ENCODE measurements around the gene PGA5. TPM values are rescaled to one million over a fixed set of nuclear protein-coding genes. Genes with fewer than 3 reads are reported as not detected.
A peak's percentile ranks its signal among the peaks of the same experiment; 100 is the strongest.
"Not testable (repeated sequence)": the region's sequence is repeated elsewhere in the genome, so short reads cannot be mapped to it uniquely, and the experiment has no call there.

PGA5 gene
- total RNA-seq (2011; cell fraction: chromatin; rRNA removed; ENCODE audit: low replicate concordance), result not detected in 2 replicates
- total RNA-seq (2011; cell fraction: nucleolus; rRNA removed), result not detected in 2 replicates
- total RNA-seq (2011; cell fraction: nucleoplasm; rRNA removed), result not detected in 2 replicates
- not detected in 2 replicates for total RNA-seq (2014; rRNA removed)
- total RNA-seq (2014; rRNA removed; fragmentation: Illumina TruSeq; extraction: Trizol), result not detected in 2 replicates
- not detected in 2 replicates for total RNA-seq (2015; rRNA removed; fragmentation: Illumina TruSeq; extraction: Trizol)
- total RNA-seq (2021), result not detected in 2 replicates
- polyA plus RNA-seq (2011; rRNA removed), result not detected in 2 replicates
- polyA plus RNA-seq (2011; cell fraction: cytosol; rRNA removed), result not detected in 2 replicates
- 0.20 TPM in 1 of 2 replicates, not detected in the other for polyA plus RNA-seq (2011; cell fraction: nucleus; rRNA removed)
- polyA plus RNA-seq (2012), result not detected in 2 replicates
- not detected in 2 replicates for polyA plus RNA-seq (2014; fragmentation: Illumina TruSeq; extraction: Trizol)
- polyA plus RNA-seq (2014; fragmentation: Nextera tagmentation; extraction: Ambion mirVana), result not detected
- polyA plus RNA-seq (2014; rRNA removed), result not detected in 2 replicates
- polyA minus RNA-seq (2011; rRNA and poly(A)+ RNA removed), result not detected in 2 replicates
- not detected in 2 replicates for polyA minus RNA-seq (2011; cell fraction: cytosol; rRNA and poly(A)+ RNA removed)
- not detected in 2 replicates for polyA minus RNA-seq (2011; cell fraction: nucleus; rRNA and poly(A)+ RNA removed)
- not detected for Bru-seq, nascent RNA
- not detected for BruChase-seq, experiment 1, labeled RNA remaining after a 2-hour chase
- not detected for BruChase-seq, experiment 2, labeled RNA remaining after a 6-hour chase
- long read RNA-seq, experiment 1, result 0 reads
- long read RNA-seq, experiment 2, result 0 reads
- long read RNA-seq, experiment 3, result 0 reads

GRCh38 chr11:61240875-61241274 is at the start of gene PGA5:
TSS of gene PGA5 (plus strand) at chr11:61241175. CDS start at chr11:61241227, 52 bp downstream.
- BruUV-seq (replicated peaks); DNase-seq (ENCODE audit: extremely low read depth in 1 of 4, low spot score in 3 of 4): not testable (repeated sequence)

GRCh38 chr11:61193596-61193995 is 47.4 kb upstream of the PGA5 start:
- no TSS peak for BruUV-seq (replicated peaks)
- 5% methylated on average over 12 of the region's 12 CpGs for WGBS (ENCODE audit: insufficient coverage, low coverage, missing lambda C conversion rate)
- no peak overlapping the region for H2AFZ ChIP-seq (ENCODE audit: low read depth, low read length)
- intact Hi-C loops (cut with micrococcal nuclease) (no loop called here), in situ Hi-C loops (cut with MboI) (no loop called here)
- H3K4me2 ChIP-seq (ENCODE audit: insufficient read depth, low read length), result no peak overlapping the region
- no peak overlapping the region for H3K4me3 ChIP-seq
- peaks cover 0 to 4% of the 10 kb centered on the region in 2 experiments; a peak in 2 of 5 replicates for H3K4me1 ChIP-seq (replicated peaks in 1 of 2; ENCODE audit: control insufficient read depth in 2 of 2, insufficient read depth in 2 of 2, low read length in 2 of 2)
- H3K79me2 ChIP-seq (ENCODE audit: control insufficient read depth, insufficient read depth, low read length), result no peaks in the 10 kb centered on the region
- H3K9me1 ChIP-seq (ENCODE audit: control insufficient read depth, insufficient read depth, low read length), result no peaks in the 10 kb centered on the region
- no peaks in the 10 kb centered on the region for H3K36me3 ChIP-seq (ENCODE audit: control insufficient read depth, insufficient read depth, low read length)
- ATAC-seq (no peak), DNase-seq (ENCODE audit: extremely low read depth in 1 of 4, low spot score in 3 of 4) (no peak), FAIRE-seq (no peak)
- ChIA-PET CTCF (ENCODE audit: low intra/inter-chr PET ratio) (interaction anchor here (0.6 kb wide), 1 partner anchor 66 kb away, joined by 3 read pairs; no protein-coding TSS in a partner anchor), POLR2A (no interaction called here)
- no peak overlapping the region for H3K27ac ChIP-seq (ENCODE audit: extremely low read depth, low read depth, low read length)
- TF ChIP-seq JUN (IDR thresholded peaks at IDR 0.05; ENCODE audit: borderline replicate concordance, low read depth, low read length) (no peak), JUN (CRISPR knock-in tag; IDR thresholded peaks at IDR 0.05; ENCODE audit: borderline replicate concordance) (no peak), SNAPC5 (CRISPR knock-in tag; IDR thresholded peaks at IDR 0.05) (no peak), ARID4B (CRISPR knock-in tag; IDR thresholded peaks at IDR 0.05) (no peak), ZNF354B (CRISPR knock-in tag; IDR thresholded peaks at IDR 0.05) (no peak), NFIC (IDR thresholded peaks at IDR 0.05) (peak; percentile 7; the same call in 1 of the 2 replicates)
- no peaks in the 10 kb centered on the region for H4K20me1 ChIP-seq (replicated peaks; ENCODE audit: control insufficient read depth, insufficient read depth, low read length)
- H3K27me3 ChIP-seq (ENCODE audit: control insufficient read depth in 2 of 2, insufficient read depth in 2 of 2, low read length in 2 of 2), result peaks cover 23 to 41% of the 10 kb centered on the region in 2 experiments
- no peaks in the 10 kb centered on the region for H3K9me3 ChIP-seq (replicated peaks; ENCODE audit: control insufficient read depth, insufficient read depth, low read depth, low read length)
- no peak overlapping the region for H3K9ac ChIP-seq (ENCODE audit: insufficient read depth in 1 of 2, low read depth in 2 of 2, low read length in 2 of 2)

More at GRCh38 chr11:61240875-61241274, at the start of gene PGA5:
- H3K36me3 ChIP-seq (ENCODE audit: control insufficient read depth, insufficient read depth, low read length); H3K79me2 ChIP-seq (ENCODE audit: control insufficient read depth, insufficient read depth, low read length); H3K4me3 ChIP-seq; H2AFZ ChIP-seq (ENCODE audit: low read depth, low read length); in situ Hi-C loops (cut with MboI); POLR2A ChIA-PET; intact Hi-C loops (cut with micrococcal nuclease); H4K20me1 ChIP-seq (replicated peaks; ENCODE audit: control insufficient read depth, insufficient read depth, low read length); H3K9me3 ChIP-seq (replicated peaks; ENCODE audit: control insufficient read depth, insufficient read depth, low read depth, low read length); CTCF ChIA-PET (ENCODE audit: low intra/inter-chr PET ratio); H3K4me1 ChIP-seq (replicated peaks in 1 of 2; ENCODE audit: control insufficient read depth in 2 of 2, insufficient read depth in 2 of 2, low read length in 2 of 2); H3K4me2 ChIP-seq (ENCODE audit: insufficient read depth, low read length); H3K9ac ChIP-seq (ENCODE audit: insufficient read depth in 1 of 2, low read depth in 2 of 2, low read length in 2 of 2); FAIRE-seq; H3K9me1 ChIP-seq (ENCODE audit: control insufficient read depth, insufficient read depth, low read length); H3K27ac ChIP-seq (ENCODE audit: extremely low read depth, low read depth, low read length); H3K27me3 ChIP-seq (ENCODE audit: control insufficient read depth in 2 of 2, insufficient read depth in 2 of 2, low read length in 2 of 2): not testable (repeated sequence)
- WGBS (ENCODE audit: insufficient coverage, low coverage, missing lambda C conversion rate), result no CpG with 5 or more reads among the region's 8 CpGs
- peak; percentile 43 for ATAC-seq

All from K562 (cell line).